OCI-LY1 (cell line): Measurements from ENCODE around the gene NFILZ.

Experiments used
- EZH2 ChIP-seq: fragments of 200-600 bp; sonication (generic), shearing (Covaris generic); IDR thresholded peaks from 2 replicates; pipeline ENCODE4 v1.8.0; 2017; ENCODE audit warnings: borderline replicate concordance, mixed run types, mild to moderate bottlenecking, antibody characterized with exemption, low read length, moderate library complexity, mixed read lengths
- TF ChIP-seq, protein P1 (sequence below): fragments of 200-600 bp; sonication (generic), shearing (Covaris generic); IDR thresholded peaks from 2 replicates; pipeline ENCODE4 v1.5.1; 2017; ENCODE audit warnings: mild to moderate bottlenecking, antibody characterized with exemption, low read length, moderate library complexity, mixed read lengths

DNA sequence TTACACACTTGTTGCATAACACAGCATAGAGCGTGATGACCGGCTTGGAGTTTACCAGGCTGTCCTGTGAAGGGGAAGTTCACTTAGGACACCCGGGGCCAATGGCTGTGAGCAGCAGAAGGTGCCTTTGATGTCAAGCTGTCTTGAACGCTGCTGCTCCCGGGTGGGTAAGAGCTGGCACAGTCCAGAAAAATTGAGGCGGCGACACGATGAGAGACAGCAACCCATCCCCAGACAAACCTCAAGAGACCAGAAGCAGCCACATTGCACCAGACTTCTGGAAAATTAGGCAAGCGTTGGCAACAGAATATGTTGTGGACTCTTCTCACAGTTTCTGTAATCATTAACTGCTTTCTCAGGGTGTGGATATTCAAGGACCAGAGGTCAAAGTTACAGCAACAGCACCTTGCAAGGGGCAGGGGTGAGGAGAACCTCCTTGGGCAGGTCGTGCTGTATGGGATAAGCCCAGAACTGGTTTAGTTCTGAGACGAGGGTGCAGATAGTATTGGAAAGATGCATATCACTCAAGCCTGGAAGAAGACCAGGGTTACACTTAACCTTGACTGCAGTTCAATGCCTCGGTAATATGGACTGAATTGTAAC, 10.1 kb downstream of the NFILZ start:
- TF ChIP-seq, protein P1, sequence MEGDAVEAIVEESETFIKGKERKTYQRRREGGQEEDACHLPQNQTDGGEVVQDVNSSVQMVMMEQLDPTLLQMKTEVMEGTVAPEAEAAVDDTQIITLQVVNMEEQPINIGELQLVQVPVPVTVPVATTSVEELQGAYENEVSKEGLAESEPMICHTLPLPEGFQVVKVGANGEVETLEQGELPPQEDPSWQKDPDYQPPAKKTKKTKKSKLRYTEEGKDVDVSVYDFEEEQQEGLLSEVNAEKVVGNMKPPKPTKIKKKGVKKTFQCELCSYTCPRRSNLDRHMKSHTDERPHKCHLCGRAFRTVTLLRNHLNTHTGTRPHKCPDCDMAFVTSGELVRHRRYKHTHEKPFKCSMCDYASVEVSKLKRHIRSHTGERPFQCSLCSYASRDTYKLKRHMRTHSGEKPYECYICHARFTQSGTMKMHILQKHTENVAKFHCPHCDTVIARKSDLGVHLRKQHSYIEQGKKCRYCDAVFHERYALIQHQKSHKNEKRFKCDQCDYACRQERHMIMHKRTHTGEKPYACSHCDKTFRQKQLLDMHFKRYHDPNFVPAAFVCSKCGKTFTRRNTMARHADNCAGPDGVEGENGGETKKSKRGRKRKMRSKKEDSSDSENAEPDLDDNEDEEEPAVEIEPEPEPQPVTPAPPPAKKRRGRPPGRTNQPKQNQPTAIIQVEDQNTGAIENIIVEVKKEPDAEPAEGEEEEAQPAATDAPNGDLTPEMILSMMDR = no peak
- no peak for TF ChIP-seq EZH2
